Left renal pelvis (tissue), 4 donors: Measurements from ENCODE around the gene FGF6. TPM values are rescaled to one million over a fixed set of nuclear protein-coding genes. Genes with fewer than 3 reads are reported as not detected.

ENCODE experiments used
- DNase-seq, 4 donors: peaks; one replicate each; pipeline ENCODE4 v3.0.0-alpha.2; 2013; ENCODE audit warnings: low read depth in 4 of 4, low spot score in 3 of 4
- polyA plus RNA-seq, 4 donors: library from polyadenylated mRNA; unstranded; fragments of 120-200 nt; gene quantifications; one replicate each; pipeline ENCODE4 v1.2.1, GENCODE V29; 2013; ENCODE audit not compliant: insufficient read length in 4 of 4

Gene FGF6
- polyA plus RNA-seq, 4 donors, result not detected

DNA sequence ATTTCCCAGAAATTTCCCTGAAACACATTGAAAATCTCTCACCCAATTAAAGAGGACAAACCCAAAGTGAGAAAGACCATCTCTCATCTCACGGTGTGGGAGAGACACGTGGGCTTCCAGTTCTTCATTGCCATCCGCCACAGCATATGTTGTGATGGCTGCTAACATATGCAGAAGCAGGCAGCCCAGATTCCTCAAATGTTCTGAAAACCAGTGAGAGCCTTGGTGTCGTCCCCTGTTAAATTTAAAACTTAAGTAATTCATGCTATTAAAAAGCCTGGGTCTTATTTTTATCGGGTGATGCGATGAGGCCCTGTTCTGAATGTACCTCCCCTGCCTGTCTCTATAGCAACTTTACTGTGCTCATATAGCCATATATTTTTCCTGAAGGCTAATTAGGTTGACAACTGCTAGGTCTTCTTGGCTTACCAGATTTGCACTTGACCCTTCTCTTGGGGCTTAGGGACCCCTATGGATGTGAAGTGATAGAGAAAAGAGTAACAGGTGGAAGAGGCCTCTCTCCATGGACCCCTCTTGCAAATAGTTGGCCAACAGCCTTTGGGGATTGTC is 2.8 kb upstream of the FGF6 start:
- DNase-seq, result no peak

DNA sequence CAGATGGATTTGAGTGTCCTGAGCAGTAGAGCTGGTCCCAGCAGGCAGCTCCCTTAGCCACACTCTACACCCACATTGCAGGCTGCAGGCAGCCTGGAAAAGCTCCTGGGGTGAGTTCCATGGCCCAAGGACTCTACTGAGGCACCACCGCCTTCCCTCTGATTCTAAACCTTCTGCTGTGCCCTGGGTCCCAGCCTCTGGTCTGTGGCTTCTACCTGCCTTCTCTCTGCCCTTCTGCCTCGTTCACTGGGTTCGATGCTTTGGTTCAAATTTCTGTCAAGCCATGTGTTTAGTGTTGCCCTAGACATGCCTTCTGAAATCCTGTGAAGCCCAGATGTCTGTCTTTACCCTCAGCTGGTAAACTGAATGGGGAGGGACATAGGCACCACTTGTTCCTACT is 1.5 kb upstream of the FGF6 start:
- no peak for DNase-seq

DNA sequence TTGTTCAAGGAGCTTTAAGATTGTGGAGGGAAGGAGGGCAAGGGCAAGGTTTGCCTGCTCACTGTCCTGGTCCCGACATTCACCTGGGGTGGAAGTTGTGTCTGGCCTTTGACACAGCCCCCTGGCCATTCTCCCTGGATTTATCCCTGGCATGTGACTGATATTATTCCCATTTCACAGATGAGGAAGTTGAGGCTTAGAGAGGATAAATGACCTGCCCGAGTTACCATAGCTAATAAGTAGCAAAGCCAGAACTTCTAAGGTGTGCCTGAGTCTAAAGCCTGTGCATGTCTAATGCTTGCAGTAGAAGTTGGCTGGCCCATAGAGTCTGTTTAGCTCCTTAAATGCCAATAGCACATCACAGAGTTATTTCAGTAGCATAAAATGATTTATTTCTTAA is 720 bp upstream of the FGF6 start:
- no peak for DNase-seq

DNA sequence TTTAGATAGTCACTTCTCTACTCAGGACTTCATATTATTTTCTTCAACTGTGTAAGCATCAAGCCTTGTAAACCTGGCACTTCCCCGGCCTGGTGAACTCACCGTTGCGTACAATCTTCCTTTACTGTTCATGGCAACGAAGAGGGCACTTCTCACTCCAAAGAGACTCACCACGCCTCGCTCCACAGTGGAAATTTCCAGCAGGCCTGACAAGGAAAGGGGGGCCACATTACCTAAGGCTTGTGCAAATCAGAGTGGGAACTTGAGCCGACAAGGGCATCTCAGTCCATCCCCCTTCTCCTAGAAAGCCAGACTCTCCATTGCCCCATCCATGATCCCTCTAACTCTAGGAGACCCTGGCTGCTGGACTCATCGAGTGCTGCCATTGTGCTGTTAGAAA is 1.6 kb downstream of the FGF6 start:
- DNase-seq, result no peak

DNA sequence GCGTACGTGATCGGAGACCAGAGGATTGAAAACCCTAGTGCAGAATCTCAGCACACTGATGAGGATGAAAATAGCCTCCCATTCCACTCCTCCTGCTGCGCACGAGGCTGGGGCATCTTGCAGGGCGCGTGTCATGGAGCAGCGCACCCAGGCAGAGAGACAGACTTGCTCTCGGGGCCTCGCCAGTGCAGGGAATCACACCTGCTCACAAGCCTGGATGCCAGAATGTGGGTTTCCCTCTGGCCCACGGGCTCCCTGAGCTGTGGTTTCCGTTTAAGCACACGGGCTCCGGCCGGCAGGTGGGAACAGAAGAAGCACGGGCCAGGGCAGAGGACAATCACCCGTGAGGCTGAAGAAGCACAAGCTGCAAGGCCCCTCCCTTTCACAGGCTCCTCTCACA is 2.0 kb downstream of the FGF6 start:
- no peak for DNase-seq

DNA sequence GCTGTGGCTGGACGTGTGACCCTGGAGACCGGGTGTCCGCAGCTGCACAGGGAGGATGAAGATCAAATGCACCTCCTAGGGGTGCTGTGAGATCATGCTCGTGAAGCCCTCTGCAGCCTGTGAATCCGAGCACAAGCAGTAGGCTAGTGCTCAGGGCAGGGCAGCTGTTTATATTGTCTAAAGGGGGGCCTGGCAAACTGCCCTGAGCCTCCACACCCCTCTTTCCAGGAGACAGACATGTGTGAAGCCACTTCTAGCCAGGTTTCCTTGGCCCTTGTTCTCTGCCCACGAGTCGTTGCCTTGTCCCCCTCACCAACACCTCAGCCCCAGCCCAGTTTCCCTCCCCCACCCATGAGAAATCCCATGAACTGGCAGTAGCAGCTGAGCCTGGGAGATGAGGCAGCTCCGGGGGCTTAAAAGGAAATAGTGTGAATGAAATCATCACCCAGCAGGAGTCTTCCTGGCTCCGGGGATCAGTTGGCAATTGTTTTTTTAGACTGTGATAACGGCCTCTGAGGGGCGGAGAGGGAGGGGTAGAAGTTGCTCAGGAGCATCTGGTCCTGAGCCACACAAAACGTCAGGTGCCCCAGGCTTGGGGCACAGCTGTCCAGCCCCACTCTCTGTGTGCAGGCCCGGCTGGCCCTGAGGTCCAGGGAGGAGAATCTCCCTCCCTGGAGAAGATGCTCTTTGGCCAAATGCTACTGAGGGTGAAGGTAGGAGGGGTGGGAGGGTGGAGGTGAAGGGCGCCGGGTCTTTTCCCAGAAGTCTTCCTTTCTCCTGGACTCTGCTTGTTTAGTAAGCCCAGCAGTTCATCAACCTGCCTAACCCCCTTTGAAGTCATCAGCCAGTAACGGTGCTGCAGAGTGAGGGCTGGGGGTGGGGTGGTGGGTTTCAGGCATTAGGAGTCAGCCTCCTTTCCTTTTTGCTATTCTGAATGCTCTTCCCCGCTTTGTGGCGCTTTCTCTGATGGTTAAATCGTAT is 4.0 kb downstream of the FGF6 start:
- no peak for DNase-seq

DNA sequence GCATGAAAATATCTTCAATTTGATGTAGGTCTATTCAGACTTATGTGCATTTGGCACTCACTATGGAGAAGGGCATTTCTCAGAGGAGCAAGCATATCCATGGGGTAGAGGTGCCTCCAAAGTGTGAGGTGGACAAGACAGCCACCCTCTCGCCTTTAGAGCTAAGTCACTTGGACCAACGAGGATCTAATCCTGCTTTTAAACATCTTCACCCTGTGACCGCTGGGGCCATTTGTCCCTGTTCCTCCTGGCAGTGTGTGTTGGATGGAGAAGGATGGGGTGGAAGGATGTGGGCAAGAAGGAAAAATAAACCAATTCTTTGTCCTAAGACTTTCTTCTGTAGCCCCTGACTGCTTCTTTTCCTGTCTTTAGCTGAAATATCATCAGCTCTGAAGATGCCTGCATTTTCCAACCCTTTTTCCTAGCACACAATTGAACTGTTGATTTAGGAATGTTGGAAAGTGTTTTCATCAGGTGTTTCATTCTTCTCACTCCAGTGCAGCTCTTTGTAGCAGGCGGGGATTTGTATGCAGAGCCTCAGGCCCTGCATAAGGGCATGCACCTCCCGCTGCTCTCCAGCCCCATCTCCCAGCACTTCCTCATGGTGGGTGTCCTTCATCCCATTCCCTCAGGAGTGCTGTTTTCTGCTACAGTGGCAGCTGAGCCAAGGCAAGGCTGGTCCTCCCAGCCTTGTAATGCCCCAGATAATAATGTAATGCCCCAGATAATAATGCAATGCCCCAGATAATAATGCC is 5.3 kb downstream of the FGF6 start:
- no peak for DNase-seq

DNA sequence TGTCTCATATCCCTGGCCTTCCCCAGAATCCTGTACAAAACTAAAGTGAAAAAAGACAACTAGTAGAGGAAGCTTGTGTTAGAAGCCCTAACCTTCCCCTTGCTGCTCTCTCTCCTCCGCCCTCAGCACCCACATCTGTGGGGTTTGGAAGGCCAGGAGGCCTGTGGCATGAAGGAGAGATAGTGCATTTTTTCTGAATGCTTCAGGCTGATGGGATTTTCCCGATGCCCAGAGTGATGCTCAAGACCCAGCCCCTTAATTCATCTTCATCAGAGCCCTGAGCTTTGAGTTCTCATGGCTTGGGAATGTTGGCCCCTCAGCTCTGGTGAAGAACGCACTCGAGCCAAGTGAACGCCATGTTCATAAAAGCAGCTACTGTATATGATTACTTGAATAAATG is 5.9 kb downstream of the FGF6 start:
- DNase-seq, result no peak

DNA sequence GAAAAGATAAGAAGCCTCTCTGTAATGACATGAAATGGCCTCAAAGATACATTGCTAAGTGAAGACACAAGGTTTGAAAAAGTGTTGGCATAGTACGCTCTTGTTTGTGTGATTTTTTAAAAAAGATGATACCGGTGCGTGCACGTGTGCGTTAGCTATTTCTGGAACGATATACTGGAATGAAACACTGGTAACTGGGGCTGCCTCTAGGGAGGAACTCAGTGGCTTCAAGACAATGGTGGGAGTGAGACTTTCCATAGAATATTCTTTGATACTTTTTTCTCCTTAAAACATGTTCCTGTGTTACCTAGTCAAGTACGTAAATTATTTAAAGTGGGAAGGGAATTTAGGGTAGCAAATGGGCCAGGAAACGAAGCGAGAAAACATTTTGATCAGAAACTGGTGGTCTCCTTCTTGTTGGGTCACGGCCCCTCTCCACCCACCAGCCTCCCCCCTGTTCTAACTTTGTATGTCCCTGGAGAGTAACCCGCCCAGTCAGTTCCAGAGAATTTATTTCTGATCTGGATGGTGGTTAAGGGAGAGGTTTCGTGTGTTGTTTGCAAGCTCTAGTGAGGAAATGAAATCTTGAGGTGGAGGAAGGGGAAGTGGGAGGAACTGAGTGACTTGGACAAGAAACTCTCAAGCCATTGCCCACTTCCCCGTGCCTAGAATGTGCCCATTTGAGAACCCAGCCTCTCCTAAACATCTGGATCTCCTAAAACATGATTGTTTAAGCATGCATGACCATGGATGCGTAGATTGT is 6.6 kb downstream of the FGF6 start:
- no peak for DNase-seq

DNA sequence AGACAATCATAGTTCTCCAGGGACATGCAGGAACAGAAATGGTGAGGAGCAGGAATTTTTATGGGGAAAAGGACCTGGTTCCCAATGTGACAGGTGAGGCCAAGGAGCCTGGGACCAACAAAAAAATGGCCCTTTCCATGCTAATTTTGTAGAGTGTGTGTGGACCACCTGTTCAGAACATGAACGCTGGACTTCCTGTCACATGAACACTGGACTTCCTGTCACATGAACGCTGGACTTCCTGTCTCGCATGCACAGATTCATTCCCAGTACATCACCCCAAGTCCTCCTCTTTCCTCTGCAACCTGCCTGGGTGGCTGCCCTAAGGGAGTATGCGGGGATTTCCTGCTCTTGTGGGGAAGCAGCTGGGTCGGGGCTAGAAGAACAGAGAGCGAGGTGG is 10.1 kb downstream of the FGF6 start:
- no peak for DNase-seq

DNA sequence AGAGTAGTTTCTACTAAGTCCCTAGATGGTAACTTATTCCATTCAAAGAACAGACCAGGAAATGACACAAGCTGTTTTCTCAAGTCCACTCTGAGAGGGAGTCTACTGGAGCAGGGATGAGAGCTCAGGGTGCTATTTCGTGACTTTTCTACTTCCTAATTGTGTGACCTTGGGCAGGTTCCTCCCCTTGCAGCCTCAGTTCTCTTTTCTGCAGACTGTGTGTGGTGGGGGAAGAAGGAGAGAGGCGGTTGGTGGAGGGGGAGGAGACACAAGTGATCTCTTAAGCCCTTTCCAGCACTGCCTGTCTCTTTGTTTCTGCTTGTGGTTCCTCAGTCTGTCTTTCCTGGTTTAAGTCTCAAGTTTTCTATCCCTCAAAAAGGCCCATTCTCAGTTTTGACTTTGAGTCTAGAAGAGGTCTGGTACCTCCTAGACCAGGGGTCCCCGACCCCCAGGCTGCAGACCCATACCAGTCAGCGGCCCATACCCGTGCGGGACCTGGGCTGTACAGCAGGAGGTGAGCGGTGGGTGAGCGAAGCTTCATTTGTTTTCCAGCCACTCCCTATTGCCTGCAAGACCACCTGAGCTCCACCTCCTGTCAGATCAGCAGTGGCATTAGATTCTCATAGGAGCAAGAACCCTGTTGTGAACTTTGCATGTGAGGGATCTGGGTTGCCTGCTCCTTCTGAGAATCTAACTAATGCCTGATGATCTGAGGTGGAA is 10.7 kb downstream of the FGF6 start:
- no peak for DNase-seq

DNA sequence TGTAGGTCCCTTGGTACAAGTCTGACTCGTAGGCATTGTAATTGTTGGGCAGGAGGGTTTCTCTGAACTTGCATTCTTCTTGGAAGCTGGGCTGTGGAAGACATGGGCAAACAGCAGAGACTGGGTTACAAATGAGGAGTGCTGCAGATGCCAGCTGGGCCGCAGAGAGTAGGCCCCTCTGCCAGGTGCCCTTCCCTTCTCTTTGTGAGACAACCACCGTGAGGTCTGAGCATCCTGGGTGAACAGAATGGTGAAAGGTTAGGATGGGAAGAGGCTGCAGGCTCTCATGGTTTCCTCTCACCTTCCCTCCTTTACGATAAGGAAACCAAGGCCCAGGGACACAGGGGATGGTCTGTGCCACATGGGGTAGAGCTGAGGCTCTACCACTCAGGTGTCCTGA is 11.3 kb downstream of the FGF6 start:
- DNase-seq, result no peak

DNA sequence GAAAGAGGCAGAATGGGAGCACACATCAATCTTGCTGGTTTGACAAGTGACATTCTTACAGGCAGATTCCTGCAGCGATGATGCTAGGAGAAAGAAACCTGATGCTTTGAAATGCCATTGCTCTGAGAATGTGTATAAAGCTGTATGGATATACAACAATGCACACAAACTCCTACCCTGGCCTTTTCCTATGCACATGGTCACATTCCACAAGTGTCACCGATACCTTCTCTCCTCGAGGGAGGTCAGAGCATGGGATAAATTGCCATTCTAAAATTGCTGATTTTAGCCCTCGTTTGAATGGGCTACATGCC is 11.9 kb downstream of the FGF6 start:
- no peak for DNase-seq

DNA sequence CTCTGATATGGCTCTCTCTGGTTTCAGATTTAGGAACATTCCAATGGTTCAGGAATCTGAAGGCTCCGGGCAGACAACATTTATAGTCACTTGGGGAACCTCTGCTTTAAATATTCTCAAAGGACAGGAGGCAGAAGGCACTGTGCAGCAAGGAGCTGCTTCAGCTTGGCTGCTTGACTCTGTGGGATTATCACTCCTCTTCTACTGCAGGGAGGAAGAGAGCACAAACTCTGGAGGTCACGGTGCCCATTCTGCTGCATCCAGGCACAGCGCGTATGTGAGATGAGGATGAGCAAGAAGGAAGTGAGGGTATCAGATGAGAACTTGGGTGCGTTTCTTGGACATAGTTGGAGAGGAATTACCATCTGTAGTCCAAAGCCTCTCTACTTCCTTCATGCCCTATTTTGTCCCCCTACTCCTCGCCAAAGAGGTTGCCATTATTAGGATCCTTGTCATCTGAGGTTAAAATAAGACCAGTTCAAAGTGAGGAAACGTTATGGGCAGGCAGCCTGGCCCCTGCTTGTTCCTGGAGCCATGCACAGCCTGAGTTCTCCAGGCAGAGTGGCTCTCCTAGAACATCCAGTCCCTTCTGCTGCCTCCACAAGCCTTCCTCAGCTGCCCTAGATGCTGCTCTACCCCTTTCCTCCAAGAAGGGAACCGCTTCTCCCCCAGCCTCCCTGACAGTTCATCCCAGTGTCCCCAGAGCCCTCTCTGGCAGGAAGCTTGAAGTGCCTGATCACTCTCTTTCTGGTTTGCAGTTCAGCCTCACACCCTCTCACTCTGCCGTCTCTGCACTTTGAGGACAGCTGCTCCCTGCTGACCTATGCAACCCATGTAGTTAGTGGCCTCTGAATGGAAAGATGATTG is 12.5 kb downstream of the FGF6 start:
- no peak for DNase-seq

DNA sequence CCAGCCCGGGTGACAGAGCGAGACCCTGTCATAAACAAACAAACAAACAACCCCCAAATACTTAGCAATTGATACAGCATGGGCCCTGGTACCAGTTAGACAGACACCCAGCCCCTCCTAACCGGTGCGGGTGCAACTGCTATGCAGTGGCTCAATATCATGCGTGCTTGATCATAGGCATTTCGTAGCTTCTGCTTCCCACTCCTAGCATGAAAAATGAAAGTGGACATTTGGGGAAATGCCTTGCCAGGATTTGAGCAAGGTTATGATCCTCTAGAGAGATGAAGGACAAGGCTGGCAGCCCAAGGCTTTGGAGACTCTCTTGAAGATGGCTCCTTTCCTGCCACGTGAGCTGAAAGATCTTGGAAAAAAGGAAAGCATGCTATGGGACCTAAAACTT is 13.7 kb downstream of the FGF6 start:
- DNase-seq, result no peak

DNA sequence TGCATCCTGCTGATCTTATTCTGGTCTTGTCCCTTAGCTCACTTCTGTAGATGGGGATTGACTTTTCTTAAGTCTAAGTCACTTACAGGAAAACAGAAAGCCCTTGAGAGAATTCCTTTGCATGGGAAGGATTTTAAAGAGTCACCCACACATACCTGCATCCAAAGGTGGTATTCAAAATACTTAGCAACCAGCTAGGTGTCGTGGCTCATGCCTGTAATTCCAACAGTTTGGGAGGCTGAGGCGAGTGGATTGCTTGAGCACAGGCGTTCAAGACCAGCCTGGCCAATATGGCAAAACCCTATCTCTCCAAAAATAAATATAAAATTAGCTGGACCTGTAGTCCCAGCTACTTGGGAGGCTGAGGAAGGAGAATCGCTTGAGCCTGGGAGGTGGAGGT is 14.2 kb downstream of the FGF6 start:
- no peak for DNase-seq

DNA sequence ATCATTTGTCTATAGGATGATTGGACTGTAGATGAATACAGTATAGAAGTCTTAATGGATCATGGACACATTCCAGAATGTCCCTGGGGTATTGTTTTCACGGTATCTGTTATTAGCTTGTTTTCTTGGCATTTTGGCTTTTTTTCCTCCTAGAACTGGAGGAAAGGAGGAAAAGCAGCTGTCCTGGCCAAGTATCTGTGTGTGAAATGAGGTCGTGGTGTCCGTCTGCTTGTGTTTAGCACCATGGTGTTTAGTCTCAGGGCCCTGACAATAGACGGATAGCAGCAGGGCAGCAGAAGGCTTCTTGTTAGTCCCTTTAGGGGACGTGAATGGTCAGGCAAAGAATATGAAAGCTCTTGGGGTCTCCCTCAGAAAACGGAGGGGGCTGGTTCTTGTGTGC is 21.2 kb downstream of the FGF6 start:
- no peak for DNase-seq

DNA sequence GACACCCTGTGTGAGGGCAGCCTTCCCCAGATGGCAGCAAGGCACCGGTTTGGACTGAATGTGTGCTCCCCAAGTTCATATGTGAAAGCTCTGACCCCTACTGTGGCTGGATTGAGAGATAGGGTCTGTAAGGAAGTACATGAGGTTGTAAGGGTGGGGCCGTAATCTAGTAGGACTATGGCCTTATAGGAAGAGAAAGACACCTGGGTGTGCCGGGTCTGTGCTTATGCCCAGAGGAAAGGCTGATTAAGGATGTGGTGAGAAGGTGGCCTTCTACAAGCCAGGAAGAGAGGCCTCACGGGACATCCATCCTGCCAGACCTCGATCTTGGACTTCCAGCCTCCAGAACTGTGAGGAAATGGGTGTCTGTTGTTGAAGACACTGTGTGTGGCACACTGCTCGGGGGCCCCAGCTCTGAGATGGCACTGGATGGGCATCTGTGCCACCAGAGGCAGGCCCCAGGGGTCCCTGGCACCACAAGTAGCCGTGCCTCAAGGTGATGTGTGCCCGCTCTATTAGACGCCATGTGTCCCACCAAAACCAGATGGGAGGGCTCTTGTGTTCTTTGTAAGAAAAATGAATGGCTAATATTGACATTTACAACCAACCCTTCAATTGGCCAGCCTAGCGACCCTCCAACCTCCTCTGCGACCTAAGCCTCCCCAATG is 22.0 kb downstream of the FGF6 start:
- no peak for DNase-seq

DNA sequence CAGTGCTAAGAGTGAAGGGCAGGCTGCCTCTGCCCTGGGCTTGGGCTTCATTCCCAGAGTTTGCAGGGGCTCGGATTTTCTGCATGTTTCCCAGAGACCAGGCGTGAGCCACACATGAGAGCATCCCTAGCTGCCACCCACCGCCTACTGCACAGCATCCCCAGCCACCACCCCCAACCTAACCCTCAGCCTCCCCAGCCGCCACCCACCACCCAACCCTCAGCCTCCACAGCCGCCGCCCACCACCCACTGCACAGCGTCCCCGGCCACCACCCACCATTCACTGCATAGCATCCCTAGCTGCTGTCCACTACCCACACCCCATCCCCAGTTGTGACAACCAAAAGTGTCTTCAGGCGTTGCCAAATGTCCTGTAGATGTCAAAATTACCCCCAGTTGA is 22.6 kb downstream of the FGF6 start:
- no peak for DNase-seq
